Activated CD4-positive, CD25-positive, alpha-beta regulatory T cell treated with anti-CD3 and anti-CD28 coated beads, Interleukin-2, amount 50 U/mL, for 24 hours (primary cell): ENCODE results near the gene HDDC3.

Experiments used
- ATAC-seq, 2 donors: fragments of 150-1000 bp; cut with Tn5 transposase; one replicate each; pipeline ENCODE4 v1.10.0; 2021; ENCODE audit warnings: mild to moderate bottlenecking in 1 of 2, moderate library complexity in 1 of 2

HDDC3 gene, protein sequence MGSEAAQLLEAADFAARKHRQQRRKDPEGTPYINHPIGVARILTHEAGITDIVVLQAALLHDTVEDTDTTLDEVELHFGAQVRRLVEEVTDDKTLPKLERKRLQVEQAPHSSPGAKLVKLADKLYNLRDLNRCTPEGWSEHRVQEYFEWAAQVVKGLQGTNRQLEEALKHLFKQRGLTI

GRCh38 chr15:90931828-90932659 is at the start of gene HDDC3:
HDDC3 (minus strand) TSS chr15:90932549; CDS start chr15:90932540, 9 bp downstream.
- ATAC-seq: peak; percentile 61 to 63

GRCh38 chr15:90982135-90982534 is 49.8 kb upstream of the HDDC3 start:
- peak in 1 of 2 donors; percentile 63 for ATAC-seq

- no peak for ATAC-seq
These were observed 49.3 kb upstream of the HDDC3 start for GRCh38 chr15:90981681-90982080.

DNA sequence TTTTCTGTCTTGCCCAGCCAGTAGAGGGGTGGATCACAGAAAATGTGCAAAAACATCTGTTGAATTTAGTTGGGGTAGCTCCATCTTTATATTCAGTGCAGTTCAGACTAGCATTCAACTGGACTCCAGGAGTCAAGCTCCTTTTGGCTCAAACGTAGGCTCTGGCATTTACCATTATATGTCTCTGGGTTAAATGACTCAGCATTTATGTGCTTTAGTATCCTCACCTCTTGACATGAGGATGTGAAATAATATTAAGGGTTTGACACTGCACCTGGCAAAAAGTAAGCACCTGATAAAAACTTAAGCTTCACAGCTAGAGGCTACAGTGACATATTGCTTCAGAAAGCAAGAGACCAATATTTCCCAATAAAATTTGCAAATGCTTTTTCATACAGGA is 47.2 kb upstream of the HDDC3 start:
- ATAC-seq: no peak

- no peak for ATAC-seq
These were observed 41.9 kb upstream of the HDDC3 start for GRCh38 chr15:90974216-90974615.

DNA sequence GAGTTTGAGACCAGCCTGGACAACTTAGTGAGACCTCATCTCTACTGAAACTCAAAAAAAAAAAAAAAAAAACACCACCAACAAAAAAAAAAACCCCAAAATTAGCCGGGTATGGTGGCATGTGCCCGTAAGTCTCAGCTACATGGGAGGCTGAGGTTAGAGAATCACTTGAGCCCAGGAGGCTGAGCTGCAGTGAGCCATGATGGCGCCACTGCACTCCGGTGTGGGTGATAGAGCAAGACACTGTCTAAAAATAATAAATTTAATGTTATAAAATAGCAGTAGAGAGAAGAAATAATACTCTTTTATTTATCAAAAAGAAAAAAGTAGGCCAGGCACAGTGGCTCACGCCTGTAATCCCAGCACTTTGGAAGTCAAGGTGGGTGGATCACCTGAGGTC is 39.8 kb upstream of the HDDC3 start:
- no peak for ATAC-seq

GRCh38 chr15:90970274-90970673 is 37.9 kb upstream of the HDDC3 start:
- no peak for ATAC-seq

- no peak for ATAC-seq
These were observed 36.1 kb upstream of the HDDC3 start for GRCh38 chr15:90968434-90968833.

DNA sequence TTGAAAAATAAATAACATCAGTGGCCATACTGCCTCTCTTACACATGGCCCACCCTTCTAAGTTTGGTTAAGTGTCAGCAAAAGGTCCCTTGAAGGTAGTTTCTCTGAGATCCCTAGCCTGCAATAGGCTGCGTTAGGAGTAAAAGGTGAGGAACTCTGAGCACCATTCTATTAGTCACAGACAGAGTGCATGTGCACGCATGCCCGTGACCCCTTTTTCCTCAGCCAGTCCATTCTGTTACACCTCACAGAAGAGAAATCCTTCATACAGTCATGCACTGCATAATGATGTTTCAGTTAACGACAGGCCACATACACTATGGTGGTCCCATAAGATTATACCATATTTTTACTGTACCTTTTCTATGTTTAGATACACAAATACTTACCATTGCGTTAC is 34.9 kb upstream of the HDDC3 start:
- no peak for ATAC-seq

GRCh38 chr15:90966262-90966661 is 33.9 kb upstream of the HDDC3 start:
- no peak for ATAC-seq

- no peak for ATAC-seq
These were observed 29.7 kb upstream of the HDDC3 start for GRCh38 chr15:90962021-90962420.

GRCh38 chr15:90960298-90961091 is 28.1 kb upstream of the HDDC3 start:
- no peak for ATAC-seq

DNA sequence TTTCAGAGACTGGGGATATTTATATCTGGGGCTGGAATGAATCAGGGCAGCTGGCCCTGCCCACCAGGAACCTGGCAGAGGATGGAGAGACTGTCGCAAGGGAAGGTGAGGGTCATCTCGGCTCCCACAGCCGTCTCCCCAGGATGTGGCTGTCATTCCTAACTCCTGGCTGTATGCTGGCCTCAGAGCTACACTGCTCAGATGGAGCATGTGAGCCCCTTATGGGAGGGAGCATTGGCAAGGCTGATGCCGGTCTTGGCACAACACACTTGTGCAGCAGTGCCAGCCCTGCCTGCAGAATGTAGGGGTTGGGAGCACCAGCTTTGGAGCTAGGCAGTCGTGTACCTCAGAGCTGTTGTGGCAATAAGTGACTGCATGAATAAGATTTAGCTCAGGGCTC is 27.5 kb upstream of the HDDC3 start:
- no peak for ATAC-seq

DNA sequence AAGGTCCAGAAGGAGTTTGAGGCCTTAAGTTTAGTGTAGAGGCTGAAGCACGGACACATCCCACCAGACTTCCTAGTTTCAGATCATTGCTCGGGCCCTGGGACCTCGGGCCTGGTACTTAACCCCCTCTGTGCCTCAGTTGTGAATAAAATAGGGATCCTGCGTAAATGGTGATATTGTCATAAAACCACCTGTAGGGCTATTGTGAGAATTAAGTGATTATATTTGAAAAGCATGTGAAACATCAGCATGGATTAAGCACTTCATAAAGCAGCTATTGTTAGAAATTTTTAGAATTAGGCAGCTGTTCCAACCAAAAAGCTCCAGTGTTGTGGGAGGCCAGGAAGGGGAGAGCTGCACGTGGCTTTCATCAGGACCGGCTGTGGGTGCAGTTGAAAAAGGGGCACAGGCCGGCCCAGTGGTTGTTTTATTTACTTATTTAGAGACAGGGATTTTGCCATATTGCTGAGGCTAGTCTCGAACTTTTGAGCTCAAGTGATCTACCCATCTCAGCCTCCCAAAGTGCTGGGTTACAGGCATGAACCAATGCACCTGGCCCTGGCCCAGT is 26.8 kb upstream of the HDDC3 start:
- no peak for ATAC-seq

GRCh38 chr15:90957791-90958190 is 25.4 kb upstream of the HDDC3 start:
- no peak for ATAC-seq

GRCh38 chr15:90957031-90957790 is 24.9 kb upstream of the HDDC3 start:
- no peak for ATAC-seq

DNA sequence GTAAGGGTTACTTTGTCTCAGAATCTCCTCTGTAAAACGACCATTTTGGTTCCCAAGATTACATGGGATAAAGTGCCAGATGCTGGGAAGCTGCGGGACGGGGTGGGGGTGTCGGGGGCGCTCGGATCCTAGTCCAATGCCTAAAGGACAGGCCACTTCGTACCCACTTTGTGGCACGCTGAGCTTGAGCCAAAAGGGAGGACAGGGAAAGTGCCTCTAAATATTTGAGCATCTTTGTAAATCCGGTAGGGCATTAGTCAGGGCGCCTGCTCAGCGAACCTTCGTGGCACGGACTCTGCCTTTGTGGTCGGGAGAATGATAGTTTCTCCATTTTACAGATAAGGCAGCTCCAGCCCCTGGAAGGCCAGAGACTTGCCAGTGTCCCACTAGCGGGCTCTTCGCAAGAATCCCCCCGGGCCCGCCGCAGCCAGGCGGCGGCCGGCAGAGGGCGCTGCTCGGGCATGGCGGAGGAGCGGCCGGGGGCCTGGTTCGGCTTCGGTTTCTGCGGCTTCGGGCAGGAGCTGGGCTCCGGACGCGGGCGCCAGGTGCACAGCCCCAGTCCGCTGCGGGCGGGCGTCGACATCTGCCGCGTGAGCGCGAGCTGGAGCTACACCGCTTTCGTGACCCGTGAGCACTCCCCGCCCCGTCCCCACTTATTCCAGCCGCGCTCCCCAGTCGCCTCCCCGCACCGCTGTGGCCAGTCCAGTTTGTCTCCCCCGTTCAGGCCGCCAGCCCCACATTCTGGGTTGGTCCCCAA is 24.1 kb upstream of the HDDC3 start:
- no peak for ATAC-seq

- no peak for ATAC-seq
These were observed 23.4 kb upstream of the HDDC3 start for GRCh38 chr15:90955624-90956273.

- peak; percentile 98 for ATAC-seq
These were observed 22.6 kb upstream of the HDDC3 start, which contains the start of gene RCCD1 for GRCh38 chr15:90954712-90955623. RCCD1 (plus strand) TSS chr15:90954884; CDS start chr15:90956735, 1,851 bp downstream.
